Measurements from ENCODE around the gene PLSCR1. TPM values are rescaled to one million over a fixed set of nuclear protein-coding genes. Genes with fewer than 3 reads are reported as not detected.

PLSCR1 gene
- total RNA-seq, 1 experiment from 2014 or later = 62.8 TPM

GRCh38 chr3:146503461-146504202, 40.8 kb downstream of the PLSCR1 start:
- peak overlapping the region; percentile 59 for H3K27ac Mint-ChIP-seq (ENCODE audit: low read depth, unreplicated experiment)
- peak; percentile 86 for DNase-seq (ENCODE audit: unreplicated experiment)
- no TSS peak for BruUV-seq (replicated peaks)
- peak overlapping the region; percentile 2 for H3K4me3 Mint-ChIP-seq (ENCODE audit: unreplicated experiment)
- CTCF ChIA-PET = interaction anchor here (0.5 to 2.9 kb wide), 9 partner anchors 25 to 1726 kb away, joined by 3 to 13 read pairs (median 3); partner anchors contain the start of gene PLSCR1
- peak; percentile 24 for TF ChIP-seq CTCF (IDR thresholded peaks at IDR 0.05; ENCODE audit: unreplicated experiment)
- no peaks in the 10 kb centered on the region for H3K27me3 Mint-ChIP-seq (ENCODE audit: insufficient read depth, unreplicated experiment)
- no peaks in the 10 kb centered on the region for H3K9me3 Mint-ChIP-seq (ENCODE audit: unreplicated experiment)
- H3K36me3 Mint-ChIP-seq (ENCODE audit: insufficient read depth, unreplicated experiment) = peaks cover 9% of the 10 kb centered on the region
- POLR2A ChIA-PET = interaction anchor here (0.8 to 3.1 kb wide), 4 partner anchors 11 to 45 kb away, joined by 4 to 14 read pairs (median 4); partner anchors contain the start of gene PLSCR1
- intact Hi-C loops (cut with micrococcal nuclease) = loop anchor here (2.0 kb wide), 1 partner anchor 41 kb away; the partner anchor contains the start of gene PLSCR1
- peaks cover 43% of the 10 kb centered on the region for H3K4me1 Mint-ChIP-seq (ENCODE audit: insufficient read depth, unreplicated experiment)

- H3K27ac Mint-ChIP-seq (ENCODE audit: low read depth, unreplicated experiment) = peak overlapping the region; percentile 59
- CTCF ChIA-PET = interaction anchor here (0.6 to 2.9 kb wide), 4 partner anchors 41 to 438 kb away, joined by 3 to 13 read pairs (median 3); partner anchors contain the start of gene PLSCR1
- H3K4me1 Mint-ChIP-seq (ENCODE audit: insufficient read depth, unreplicated experiment) = peaks cover 37% of the 10 kb centered on the region
- no TSS peak for BruUV-seq (replicated peaks)
- no peak for DNase-seq (ENCODE audit: unreplicated experiment)
- H3K27me3 Mint-ChIP-seq (ENCODE audit: insufficient read depth, unreplicated experiment) = no peaks in the 10 kb centered on the region
- POLR2A ChIA-PET = interaction anchor here (0.7 to 1.5 kb wide), 2 partner anchors 12 to 46 kb away, joined by 4 to 5 read pairs; no protein-coding TSS in a partner anchor
- intact Hi-C loops (cut with micrococcal nuclease) = loop anchor here (2.0 kb wide), 1 partner anchor 42 kb away; the partner anchor contains the start of gene PLSCR1
- peak overlapping the region; percentile 2 for H3K4me3 Mint-ChIP-seq (ENCODE audit: unreplicated experiment)
- H3K36me3 Mint-ChIP-seq (ENCODE audit: insufficient read depth, unreplicated experiment) = peaks cover 9% of the 10 kb centered on the region
- TF ChIP-seq CTCF (IDR thresholded peaks at IDR 0.05; ENCODE audit: unreplicated experiment) = no peak
- H3K9me3 Mint-ChIP-seq (ENCODE audit: unreplicated experiment) = no peaks in the 10 kb centered on the region
These were observed 41.4 kb downstream of the PLSCR1 start for GRCh38 chr3:146502887-146503460.

GRCh38 chr3:146501752-146502151, 42.7 kb downstream of the PLSCR1 start:
- BruUV-seq (replicated peaks) = no TSS peak
- ChIA-PET CTCF (interaction anchor here (1.3 kb wide), 1 partner anchor 10 kb away, joined by 3 read pairs; no protein-coding TSS in a partner anchor), POLR2A (no interaction called here)
- Mint-ChIP-seq H3K4me3 (ENCODE audit: unreplicated experiment) (no peak overlapping the region), H3K27ac (ENCODE audit: low read depth, unreplicated experiment) (no peak overlapping the region), H3K36me3 (ENCODE audit: insufficient read depth, unreplicated experiment) (peaks cover 9% of the 10 kb centered on the region), H3K27me3 (ENCODE audit: insufficient read depth, unreplicated experiment) (no peaks in the 10 kb centered on the region), H3K4me1 (ENCODE audit: insufficient read depth, unreplicated experiment) (peaks cover 25% of the 10 kb centered on the region), H3K9me3 (ENCODE audit: unreplicated experiment) (no peaks in the 10 kb centered on the region)
- intact Hi-C loops (cut with micrococcal nuclease) = loop anchor here (2.0 kb wide), 1 partner anchor 43 kb away; the partner anchor contains the start of gene PLSCR1
- no peak for TF ChIP-seq CTCF (IDR thresholded peaks at IDR 0.05; ENCODE audit: unreplicated experiment)
- DNase-seq (ENCODE audit: unreplicated experiment) = no peak

- Mint-ChIP-seq H3K4me1 (ENCODE audit: insufficient read depth, unreplicated experiment) (peaks cover 27% of the 10 kb centered on the region), H3K36me3 (ENCODE audit: insufficient read depth, unreplicated experiment) (peaks cover 9% of the 10 kb centered on the region), H3K4me3 (ENCODE audit: unreplicated experiment) (no peak overlapping the region), H3K27me3 (ENCODE audit: insufficient read depth, unreplicated experiment) (no peaks in the 10 kb centered on the region), H3K27ac (ENCODE audit: low read depth, unreplicated experiment) (no peak overlapping the region), H3K9me3 (ENCODE audit: unreplicated experiment) (peaks cover 5% of the 10 kb centered on the region)
- no peak for TF ChIP-seq CTCF (IDR thresholded peaks at IDR 0.05; ENCODE audit: unreplicated experiment)
- ChIA-PET POLR2A (interaction anchor here (0.7 kb wide), 1 partner anchor 9 kb away, joined by 3 read pairs; no protein-coding TSS in a partner anchor), CTCF (no interaction called here)
- no peak for DNase-seq (ENCODE audit: unreplicated experiment)
- BruUV-seq (replicated peaks) = no TSS peak
- intact Hi-C loops (cut with micrococcal nuclease) = no loop called here
These were observed 44.7 kb downstream of the PLSCR1 start for GRCh38 chr3:146499701-146500100.

Data from MCF 10A (cell line).